ENCODE measurements around the gene PLK3. TPM values are rescaled to one million over a fixed set of nuclear protein-coding genes. Genes with fewer than 3 reads are reported as not detected.

Gene PLK3
- total and polyA plus RNA-seq, 9 of the 15 experiments (the other 6 are each of a cell fraction or from before 2014, with no cell fraction given), result 0.52 to 22.7 (median 11.0) TPM

DNA sequence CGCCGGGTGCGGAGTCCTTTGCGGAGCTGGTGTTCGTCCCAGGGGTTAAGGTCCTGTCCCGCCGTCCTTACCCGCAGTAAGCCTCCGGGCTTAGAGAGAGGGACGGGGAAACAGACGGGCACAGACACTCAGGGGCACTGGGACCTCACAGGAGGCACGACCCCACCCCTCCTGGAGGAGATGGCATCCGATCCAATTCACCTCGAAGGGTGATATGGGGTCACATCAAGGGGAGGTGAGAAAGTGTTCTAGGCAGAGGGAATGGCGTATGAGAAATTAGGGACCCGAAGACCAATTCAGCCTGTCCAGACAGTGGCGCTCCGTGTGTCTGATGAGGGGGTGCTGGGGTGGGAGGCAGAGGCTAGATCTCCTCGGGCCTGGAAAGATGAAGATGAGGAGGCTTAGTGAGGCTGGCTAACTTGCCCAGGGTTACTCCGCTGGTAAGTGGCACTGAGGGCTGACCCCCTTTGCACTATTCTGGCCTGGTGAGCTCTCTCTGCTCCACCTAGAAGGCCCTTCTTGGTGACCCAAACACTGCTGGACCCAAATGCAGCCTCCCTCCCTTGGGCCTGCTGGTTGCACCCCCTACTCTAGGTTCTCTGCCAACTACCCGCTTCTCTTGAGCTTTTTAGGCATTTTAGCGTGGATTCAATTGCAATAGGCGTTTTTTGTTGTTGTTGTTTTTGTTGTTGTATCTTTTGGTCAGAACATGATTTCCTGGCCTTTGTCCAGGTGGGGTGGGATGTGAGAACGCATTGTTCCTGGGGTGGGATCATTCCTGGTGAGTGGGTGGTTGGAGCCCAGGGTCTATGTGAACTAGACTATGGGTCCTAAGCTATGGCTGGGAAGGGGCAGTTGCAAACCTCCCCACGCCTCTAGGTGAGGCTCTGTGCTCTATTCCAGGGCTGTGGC lies 20.4 kb downstream of the PLK3 start (continued):
- TF ChIP-seq, protein P1, sequence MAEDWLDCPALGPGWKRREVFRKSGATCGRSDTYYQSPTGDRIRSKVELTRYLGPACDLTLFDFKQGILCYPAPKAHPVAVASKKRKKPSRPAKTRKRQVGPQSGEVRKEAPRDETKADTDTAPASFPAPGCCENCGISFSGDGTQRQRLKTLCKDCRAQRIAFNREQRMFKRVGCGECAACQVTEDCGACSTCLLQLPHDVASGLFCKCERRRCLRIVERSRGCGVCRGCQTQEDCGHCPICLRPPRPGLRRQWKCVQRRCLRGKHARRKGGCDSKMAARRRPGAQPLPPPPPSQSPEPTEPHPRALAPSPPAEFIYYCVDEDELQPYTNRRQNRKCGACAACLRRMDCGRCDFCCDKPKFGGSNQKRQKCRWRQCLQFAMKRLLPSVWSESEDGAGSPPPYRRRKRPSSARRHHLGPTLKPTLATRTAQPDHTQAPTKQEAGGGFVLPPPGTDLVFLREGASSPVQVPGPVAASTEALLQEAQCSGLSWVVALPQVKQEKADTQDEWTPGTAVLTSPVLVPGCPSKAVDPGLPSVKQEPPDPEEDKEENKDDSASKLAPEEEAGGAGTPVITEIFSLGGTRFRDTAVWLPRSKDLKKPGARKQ (CRISPR knock-in tag; IDR thresholded peaks at IDR 0.05), result no peak
- TF ChIP-seq ZNF133 (CRISPR knock-in tag; IDR thresholded peaks at IDR 0.05) (no peak), TAF15 (IDR thresholded peaks at IDR 0.05; ENCODE audit: low read depth, low read length) (no peak), HOXB6 (CRISPR knock-in tag; IDR thresholded peaks at IDR 0.05; ENCODE audit: borderline replicate concordance) (no peak), HSF4 (CRISPR knock-in tag; IDR thresholded peaks at IDR 0.05; ENCODE audit: borderline replicate concordance) (peak; percentile 19; the same call in 1 of the 2 replicates), ASH1L (IDR thresholded peaks at IDR 0.05; ENCODE audit: borderline replicate concordance, low read depth, partially characterized antibody) (no peak), TCF7 (IDR thresholded peaks at IDR 0.05; ENCODE audit: borderline replicate concordance) (no peak), RB1 (IDR thresholded peaks at IDR 0.05; ENCODE audit: low read depth) (0 out of 2 replicates have a peak, but pooled peaks have one; percentile 34), MYNN (IDR thresholded peaks at IDR 0.05) (0 out of 2 replicates have a peak, but pooled peaks have one; percentile 6), MYNN (CRISPR knock-in tag; IDR thresholded peaks at IDR 0.05) (no peak), HNRNPL (IDR thresholded peaks at IDR 0.05; ENCODE audit: low read depth, low read length) (no peak), U2AF1 (optimal IDR thresholded peaks at IDR 0.05; ENCODE audit: low read depth, low read length) (no peak), HDGF (IDR thresholded peaks at IDR 0.05) (peak; percentile 80; the same call in 1 of the 2 replicates), FOSL1 (tag; conservative IDR thresholded peaks at IDR 0.05) (no peak), NFIC (IDR thresholded peaks at IDR 0.05) (peak; percentile 61), FOXK1 (CRISPR knock-in tag; IDR thresholded peaks at IDR 0.05; ENCODE audit: borderline replicate concordance) (no peak), NRF1 (conservative IDR thresholded peaks at IDR 0.05 in 1 of 2, IDR thresholded peaks at IDR 0.05 in 1 of 2) (peak; percentile 14 to 26; a peak in 1 of 4 replicates), CXXC5 (CRISPR knock-in tag; IDR thresholded peaks at IDR 0.05) (no peak)
- TF ChIP-seq, protein P2, sequence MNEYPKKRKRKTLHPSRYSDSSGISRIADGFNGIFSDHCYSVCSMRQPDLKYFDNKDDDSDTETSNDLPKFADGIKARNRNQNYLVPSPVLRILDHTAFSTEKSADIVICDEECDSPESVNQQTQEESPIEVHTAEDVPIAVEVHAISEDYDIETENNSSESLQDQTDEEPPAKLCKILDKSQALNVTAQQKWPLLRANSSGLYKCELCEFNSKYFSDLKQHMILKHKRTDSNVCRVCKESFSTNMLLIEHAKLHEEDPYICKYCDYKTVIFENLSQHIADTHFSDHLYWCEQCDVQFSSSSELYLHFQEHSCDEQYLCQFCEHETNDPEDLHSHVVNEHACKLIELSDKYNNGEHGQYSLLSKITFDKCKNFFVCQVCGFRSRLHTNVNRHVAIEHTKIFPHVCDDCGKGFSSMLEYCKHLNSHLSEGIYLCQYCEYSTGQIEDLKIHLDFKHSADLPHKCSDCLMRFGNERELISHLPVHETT (CRISPR knock-in tag; conservative IDR thresholded peaks at IDR 0.05 in 1 of 2, IDR thresholded peaks at IDR 0.05 in 1 of 2), result 0 out of 4 replicates have a peak, but pooled peaks of 1 of the 2 experiments have one; percentile 16
- TF ChIP-seq, protein P3, sequence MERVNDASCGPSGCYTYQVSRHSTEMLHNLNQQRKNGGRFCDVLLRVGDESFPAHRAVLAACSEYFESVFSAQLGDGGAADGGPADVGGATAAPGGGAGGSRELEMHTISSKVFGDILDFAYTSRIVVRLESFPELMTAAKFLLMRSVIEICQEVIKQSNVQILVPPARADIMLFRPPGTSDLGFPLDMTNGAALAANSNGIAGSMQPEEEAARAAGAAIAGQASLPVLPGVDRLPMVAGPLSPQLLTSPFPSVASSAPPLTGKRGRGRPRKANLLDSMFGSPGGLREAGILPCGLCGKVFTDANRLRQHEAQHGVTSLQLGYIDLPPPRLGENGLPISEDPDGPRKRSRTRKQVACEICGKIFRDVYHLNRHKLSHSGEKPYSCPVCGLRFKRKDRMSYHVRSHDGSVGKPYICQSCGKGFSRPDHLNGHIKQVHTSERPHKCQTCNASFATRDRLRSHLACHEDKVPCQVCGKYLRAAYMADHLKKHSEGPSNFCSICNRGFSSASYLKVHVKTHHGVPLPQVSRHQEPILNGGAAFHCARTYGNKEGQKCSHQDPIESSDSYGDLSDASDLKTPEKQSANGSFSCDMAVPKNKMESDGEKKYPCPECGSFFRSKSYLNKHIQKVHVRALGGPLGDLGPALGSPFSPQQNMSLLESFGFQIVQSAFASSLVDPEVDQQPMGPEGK (CRISPR knock-in tag; IDR thresholded peaks at IDR 0.05; ENCODE audit: borderline replicate concordance), result no peak
- TF ChIP-seq, protein P4, sequence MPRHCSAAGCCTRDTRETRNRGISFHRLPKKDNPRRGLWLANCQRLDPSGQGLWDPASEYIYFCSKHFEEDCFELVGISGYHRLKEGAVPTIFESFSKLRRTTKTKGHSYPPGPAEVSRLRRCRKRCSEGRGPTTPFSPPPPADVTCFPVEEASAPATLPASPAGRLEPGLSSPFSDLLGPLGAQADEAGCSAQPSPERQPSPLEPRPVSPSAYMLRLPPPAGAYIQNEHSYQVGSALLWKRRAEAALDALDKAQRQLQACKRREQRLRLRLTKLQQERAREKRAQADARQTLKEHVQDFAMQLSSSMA (CRISPR knock-in tag; IDR thresholded peaks at IDR 0.05), result no peak
